Loucy (cell line): ENCODE results near the gene CSKMT.

ENCODE experiments used
- H2AFZ ChIP-seq: fragments of 200-600 bp; sonication (generic); 2 replicates; pipeline ENCODE4 v1.6.0; 2016; ENCODE audit warnings: antibody characterized with exemption, mild to moderate bottlenecking, low read length, moderate library complexity
- H3F3A ChIP-seq: fragments of 200-600 bp; 2 replicates; pipeline ENCODE4 v1.6.0; 2016; ENCODE audit warnings: antibody characterized with exemption, low read depth, mild to moderate bottlenecking
- H3K27me3 ChIP-seq: fragments of 200-600 bp; sonication (generic); 2 replicates; pipeline ENCODE4 v1.6.1; 2014; ENCODE audit warnings: low read length, mild to moderate bottlenecking; ENCODE audit not compliant: insufficient read depth, poor library complexity, severe bottlenecking
- H3K36me3 ChIP-seq: fragments of 200-600 bp; sonication (generic); 2 replicates; pipeline ENCODE4 v1.6.1; 2016; ENCODE audit warnings: low read length; ENCODE audit not compliant: insufficient read depth
- H3K4me1 ChIP-seq: fragments of 200-600 bp; sonication (generic); 2 replicates; pipeline ENCODE4 v1.5.1; 2014; ENCODE audit warnings: low read length, mild to moderate bottlenecking; ENCODE audit not compliant: insufficient read depth, poor library complexity, severe bottlenecking
- H3K4me2 ChIP-seq: fragments of 200-600 bp; sonication (generic); 2 replicates; pipeline ENCODE4 v1.6.0; 2014; ENCODE audit warnings: antibody characterized with exemption, low read length, low read depth, mild to moderate bottlenecking; ENCODE audit not compliant: poor library complexity, severe bottlenecking
- H3K4me3 ChIP-seq: fragments of 200-600 bp; sonication (generic); 2 replicates; pipeline ENCODE4 v1.5.1; 2014; ENCODE audit warnings: low read length, mild to moderate bottlenecking, mixed read lengths; ENCODE audit not compliant: poor library complexity, severe bottlenecking
- H3K79me2 ChIP-seq: fragments of 200-600 bp; sonication (generic); 2 replicates; pipeline ENCODE4 v1.6.1; 2014; ENCODE audit warnings: low read length; ENCODE audit not compliant: insufficient read depth
- H3K9ac ChIP-seq: fragments of 200-600 bp; sonication (generic); 2 replicates; pipeline ENCODE4 v1.6.0; 2014; ENCODE audit warnings: mild to moderate bottlenecking, low read depth, low read length, moderate library complexity; ENCODE audit not compliant: poor library complexity, severe bottlenecking
- H3K9me2 ChIP-seq: fragments of 200-600 bp; sonication (generic); replicated peaks from 2 replicates; pipeline ENCODE4 v1.6.1; 2016; ENCODE audit warnings: low read depth, low read length, mixed read lengths
- H3K9me3 ChIP-seq: fragments of 200-600 bp; sonication (generic); 2 replicates; pipeline ENCODE4 v1.6.1; 2014; ENCODE audit warnings: mild to moderate bottlenecking, antibody characterized with exemption, low read length, low read depth; ENCODE audit not compliant: insufficient read depth
- H4K20me1 ChIP-seq: fragments of 200-600 bp; sonication (generic); 2 replicates; pipeline ENCODE4 v1.6.0; 2014; ENCODE audit warnings: antibody characterized with exemption, low read length, mild to moderate bottlenecking; ENCODE audit not compliant: insufficient read depth, poor library complexity, severe bottlenecking
- EZH2phosphoT487 ChIP-seq: fragments of 200-600 bp; IDR thresholded peaks from 2 replicates; pipeline ENCODE4 v1.6.1; 2018; ENCODE audit warnings: antibody characterized with exemption, mild to moderate bottlenecking, moderate library complexity, borderline replicate concordance
- TF ChIP-seq, protein P1 (sequence below): fragments of 200-600 bp; sonication (generic); conservative IDR thresholded peaks from 2 replicates; pipeline ENCODE4 v1.5.1; 2014; ENCODE audit warnings: mild to moderate bottlenecking, antibody characterized with exemption, low read length

Gene CSKMT

DNA sequence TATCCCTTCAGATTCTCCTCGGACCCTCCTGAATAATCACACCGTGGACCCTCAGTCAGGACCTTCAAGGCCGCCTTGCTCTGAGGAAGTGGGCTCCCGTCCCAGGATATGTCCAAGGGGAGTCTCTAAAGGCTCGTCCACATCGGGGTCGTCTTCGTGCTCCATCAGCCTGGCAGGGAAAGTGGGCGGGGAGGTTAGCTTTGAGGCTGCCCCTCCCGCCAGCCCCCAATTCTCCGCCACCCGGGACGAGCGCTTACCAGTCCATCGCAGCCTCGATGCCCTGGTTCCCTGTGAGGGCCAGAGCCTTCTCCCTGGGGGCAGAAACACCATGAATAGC lies 13.3 kb downstream of the CSKMT start:
- Histone ChIP-seq H3K4me1 (peaks cover 18% of the 10 kb centered on the region), H3K4me2 (peak overlapping the region; percentile 85), H3K36me3 (no peaks in the 10 kb centered on the region; the same call in 1 of the 2 replicates), H3K79me2 (peaks cover 45% of the 10 kb centered on the region), H3K9me3 (no peaks in the 10 kb centered on the region), H3K9me2 (no peaks in the 10 kb centered on the region), H3F3A (no peaks in the 10 kb centered on the region), H3K9ac (peak overlapping the region; percentile 90), H3K27me3 (no peaks in the 10 kb centered on the region), H4K20me1 (peaks cover 22% of the 10 kb centered on the region), H3K4me3 (peak overlapping the region; percentile 91), H2AFZ (no peak overlapping the region)
- TF ChIP-seq, protein P1, sequence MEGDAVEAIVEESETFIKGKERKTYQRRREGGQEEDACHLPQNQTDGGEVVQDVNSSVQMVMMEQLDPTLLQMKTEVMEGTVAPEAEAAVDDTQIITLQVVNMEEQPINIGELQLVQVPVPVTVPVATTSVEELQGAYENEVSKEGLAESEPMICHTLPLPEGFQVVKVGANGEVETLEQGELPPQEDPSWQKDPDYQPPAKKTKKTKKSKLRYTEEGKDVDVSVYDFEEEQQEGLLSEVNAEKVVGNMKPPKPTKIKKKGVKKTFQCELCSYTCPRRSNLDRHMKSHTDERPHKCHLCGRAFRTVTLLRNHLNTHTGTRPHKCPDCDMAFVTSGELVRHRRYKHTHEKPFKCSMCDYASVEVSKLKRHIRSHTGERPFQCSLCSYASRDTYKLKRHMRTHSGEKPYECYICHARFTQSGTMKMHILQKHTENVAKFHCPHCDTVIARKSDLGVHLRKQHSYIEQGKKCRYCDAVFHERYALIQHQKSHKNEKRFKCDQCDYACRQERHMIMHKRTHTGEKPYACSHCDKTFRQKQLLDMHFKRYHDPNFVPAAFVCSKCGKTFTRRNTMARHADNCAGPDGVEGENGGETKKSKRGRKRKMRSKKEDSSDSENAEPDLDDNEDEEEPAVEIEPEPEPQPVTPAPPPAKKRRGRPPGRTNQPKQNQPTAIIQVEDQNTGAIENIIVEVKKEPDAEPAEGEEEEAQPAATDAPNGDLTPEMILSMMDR, result no peak
- TF ChIP-seq EZH2phosphoT487, result no peak

DNA sequence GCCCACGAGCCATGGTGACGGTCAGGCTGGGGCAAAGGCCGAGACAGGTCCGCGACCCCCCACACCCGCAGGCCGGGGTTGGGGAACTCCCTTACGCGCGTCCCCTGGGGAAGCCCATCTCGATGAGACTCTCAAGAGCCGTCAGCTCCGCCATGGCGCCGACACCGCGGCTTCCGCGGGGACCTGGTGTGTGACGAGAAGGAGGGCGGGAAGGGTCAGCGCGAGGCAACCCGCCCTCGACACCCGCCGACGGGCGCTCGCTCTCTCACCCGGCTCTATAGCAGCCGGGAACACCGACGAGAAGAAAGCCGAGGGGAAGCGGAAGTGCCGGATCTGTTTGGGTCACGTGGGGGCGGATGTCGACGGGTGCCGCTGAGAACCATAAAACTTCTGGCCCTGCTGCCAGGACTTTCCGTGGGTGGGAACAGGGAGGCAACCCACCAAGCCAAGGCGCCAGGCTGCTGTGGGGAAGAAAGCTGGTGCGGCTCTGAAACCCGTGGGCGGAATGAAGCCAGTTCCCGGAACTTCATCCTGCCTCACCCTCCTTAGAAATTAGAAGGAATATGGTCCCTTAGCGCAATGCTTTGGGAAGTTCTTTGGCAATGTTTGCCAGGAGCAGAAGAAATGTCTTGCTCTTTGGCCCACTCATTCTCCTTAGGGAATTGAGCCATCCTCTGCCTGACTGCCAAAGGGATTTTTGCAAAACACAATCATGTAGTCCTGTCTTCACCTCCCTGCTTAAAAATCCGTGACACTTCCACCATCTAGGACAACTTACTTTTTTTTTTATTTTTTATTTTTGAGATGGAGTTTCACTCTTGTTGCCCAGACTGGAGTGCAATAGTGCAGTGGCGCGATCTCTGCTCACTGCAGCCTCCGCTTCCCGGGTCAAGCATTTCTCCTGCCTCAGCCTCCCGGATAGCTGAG lies 13.9 kb downstream of the CSKMT start, which contains the start of gene UBXN1:
UBXN1 (minus strand) TSS at position 304 of the 927 bp plus-strand sequence; CDS start at position 154, 150 bp downstream.
- H2AFZ ChIP-seq, result peak within 1 kb of the TSS; percentile 99
- peak within 1 kb of the TSS; percentile 85 for H3K4me2 ChIP-seq
- H3K79me2 ChIP-seq, result peaks cover 39% of the 10 kb centered on the region
- peaks cover 21% of the 10 kb centered on the region for H4K20me1 ChIP-seq
- no peaks in the 10 kb centered on the region for H3K27me3 ChIP-seq
- no peaks in the 10 kb centered on the region for H3F3A ChIP-seq
- peaks cover 17% of the 10 kb centered on the region for H3K4me1 ChIP-seq
- H3K9ac ChIP-seq, result peak within 1 kb of the TSS; percentile 90
- H3K36me3 ChIP-seq, result no peaks in the 10 kb centered on the region; the same call in 1 of the 2 replicates
- TF ChIP-seq EZH2phosphoT487, result no peak
- TF ChIP-seq, protein P1, result no peak
- peak within 1 kb of the TSS; percentile 91 for H3K4me3 ChIP-seq
- H3K9me2 ChIP-seq, result no peaks in the 10 kb centered on the region
- no peaks in the 10 kb centered on the region for H3K9me3 ChIP-seq

DNA sequence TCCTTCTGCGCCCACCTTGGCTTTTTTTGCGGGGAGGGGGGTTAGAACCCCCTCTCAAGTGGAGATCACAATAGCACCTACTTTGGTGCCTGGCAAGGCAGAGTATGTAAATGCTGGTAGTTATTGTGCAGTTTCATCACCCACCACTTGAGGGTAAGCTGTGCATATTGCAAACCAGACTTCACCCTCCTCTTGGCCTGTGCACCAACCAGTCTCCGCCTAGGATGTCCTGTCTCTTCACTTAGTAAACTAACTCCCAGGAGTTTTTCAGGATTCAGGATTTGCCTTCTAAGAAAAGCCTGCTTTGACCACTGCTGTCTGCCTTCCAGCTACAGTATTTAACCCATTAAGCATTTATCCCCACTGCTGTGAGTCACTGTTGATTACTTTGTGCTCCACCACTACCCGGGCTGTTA lies 15.7 kb downstream of the CSKMT start:
- Histone ChIP-seq H3K4me1 (peaks cover 17% of the 10 kb centered on the region), H3K79me2 (peaks cover 27% of the 10 kb centered on the region), H4K20me1 (peaks cover 21% of the 10 kb centered on the region), H3K9me2 (no peaks in the 10 kb centered on the region), H3K9ac (no peak overlapping the region), H3K27me3 (no peaks in the 10 kb centered on the region), H2AFZ (peak overlapping the region; percentile 91), H3K4me3 (no peak overlapping the region), H3K9me3 (no peaks in the 10 kb centered on the region), H3F3A (no peaks in the 10 kb centered on the region), H3K4me2 (no peak overlapping the region), H3K36me3 (no peaks in the 10 kb centered on the region)
- TF ChIP-seq, protein P1, result peak; percentile 63
- no peak for TF ChIP-seq EZH2phosphoT487
